Measurements from ENCODE around the gene ERO1A.

DNA sequence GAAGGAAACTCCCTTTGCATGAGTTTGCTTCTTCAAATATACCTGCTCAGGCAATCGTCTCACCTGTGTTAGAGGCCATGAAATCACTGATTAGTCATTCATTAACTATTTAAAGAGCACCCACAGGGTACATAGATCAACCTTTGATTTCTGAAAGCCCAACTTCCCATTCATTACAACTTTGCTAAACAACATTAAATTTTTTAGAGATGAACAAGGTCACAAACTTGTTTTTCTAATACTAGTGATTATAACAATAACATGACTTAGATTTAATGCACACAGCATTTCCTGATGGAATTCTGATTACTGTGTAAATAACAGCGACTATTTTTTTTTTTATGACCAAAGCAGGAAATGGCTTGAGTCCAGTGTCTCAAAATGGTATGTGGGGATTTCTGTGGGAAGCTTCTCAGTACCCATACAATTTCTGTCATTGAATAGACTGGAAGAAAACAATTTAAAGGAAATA is 5.4 kb upstream of the ERO1A start:
- TF ChIP-seq CTCF (IDR thresholded peaks at IDR 0.05) = no peak
- TF ChIP-seq POLR2AphosphoS5 (IDR thresholded peaks at IDR 0.05) = peak in 1 of 3 donors; percentile 30
- no peak for TF ChIP-seq POLR2A (IDR thresholded peaks at IDR 0.05)
- no peak for TF ChIP-seq EP300 (IDR thresholded peaks at IDR 0.05; ENCODE audit: low read depth)

Data from transverse colon (tissue), 4 donors.